Ishikawa (cell line): ENCODE measurements around the gene HOXB7.

ENCODE experiments used
- EP300 ChIP-seq: IDR thresholded peaks from 2 replicates; pipeline ENCODE4 v1.6.1; 2012; ENCODE audit warnings: borderline replicate concordance
- YY1 ChIP-seq: IDR thresholded peaks from 2 replicates; pipeline ENCODE4 v1.6.1; 2012; ENCODE audit warnings: low read depth

GRCh38 chr17:48630925-48631692, 20.3 kb upstream of the HOXB7 start:
- TF ChIP-seq YY1 = no peak
- TF ChIP-seq EP300 = no peak
